ENCODE measurements around the gene ATOH8.
"Not testable (repeated sequence)": the region's sequence is repeated elsewhere in the genome, so short reads cannot be mapped to it uniquely, and the experiment has no call there.

Gene ATOH8

GRCh38 chr2:85806358-85807118, 52.7 kb downstream of the ATOH8 start:
- DNase-seq, result no peak

- DNase-seq, result no peak
Measured at GRCh38 chr2:85807756-85808155, 54.0 kb downstream of the ATOH8 start.

- no peak for DNase-seq
Measured at GRCh38 chr2:85810371-85811179, 56.8 kb downstream of the ATOH8 start.

- no peak for DNase-seq
Measured at GRCh38 chr2:85811180-85812093, 57.6 kb downstream of the ATOH8 start.

GRCh38 chr2:85812094-85812735, 58.4 kb downstream of the ATOH8 start:
- no peak for DNase-seq

GRCh38 chr2:85813211-85813981, 59.6 kb downstream of the ATOH8 start:
- no peak for DNase-seq

GRCh38 chr2:85813982-85814801, 60.4 kb downstream of the ATOH8 start:
- peak; percentile 89 for DNase-seq

GRCh38 chr2:85814802-85815550, 61.2 kb downstream of the ATOH8 start:
- no peak for DNase-seq

GRCh38 chr2:85819811-85820510, 66.2 kb downstream of the ATOH8 start:
- DNase-seq, result no peak

GRCh38 chr2:85822766-85823165, 69.0 kb downstream of the ATOH8 start:
- DNase-seq, result no peak

- DNase-seq, result no peak
Measured at GRCh38 chr2:85823951-85824350, 70.2 kb downstream of the ATOH8 start.

- DNase-seq, result peak; percentile 70
Measured at GRCh38 chr2:85826990-85827878, 73.4 kb downstream of the ATOH8 start.

GRCh38 chr2:85827879-85828569, 74.2 kb downstream of the ATOH8 start:
- no peak for DNase-seq

- DNase-seq, result no peak
Measured at GRCh38 chr2:85828725-85829124, 74.9 kb downstream of the ATOH8 start.

- DNase-seq, result not testable (repeated sequence)
Measured at GRCh38 chr2:85829394-85829793, 75.6 kb downstream of the ATOH8 start.

- DNase-seq, result no peak
Measured at GRCh38 chr2:85830645-85831044, 76.9 kb downstream of the ATOH8 start.

- no peak for DNase-seq
Measured at GRCh38 chr2:85831735-85832134, 77.9 kb downstream of the ATOH8 start.

- DNase-seq, result no peak
Measured at GRCh38 chr2:85834466-85834865, 80.7 kb downstream of the ATOH8 start.

Data from midbrain (tissue), 1 donor.